Caki2 (cell line): ENCODE data around the gene NAIP. TPM values are rescaled to one million over a fixed set of nuclear protein-coding genes. Genes with fewer than 3 reads are reported as not detected.
"Not testable (repeated sequence)": the region's sequence is repeated elsewhere in the genome, so short reads cannot be mapped to it uniquely, and the experiment has no call there.

ENCODE experiments used
- DNase-seq: peaks from one replicate; pipeline ENCODE4 v3.0.0-alpha.2; 2015; ENCODE audit warnings: low read depth
- in situ Hi-C: cut with HindIII; loops from 2 replicates; pipeline ENCODE4 v1.10.0; 2016; ENCODE audit warnings: low sequenced_read_pairs, low pct_unique_long_range_greater_than_20kb, mixed read lengths
- total RNA-seq: library from RNA; depleted of rRNA; stranded (reverse); fragments of >200 nt; shearing (Covaris generic); gene quantifications from 2 replicates; pipeline ENCODE4 v1.2.3, GENCODE V29; 2014; ENCODE audit warnings: low replicate concordance; rRNA removed

Gene NAIP
- total RNA-seq, 1 experiment from 2014 or later = 1.2 TPM

GRCh38 chr5:70931709-70932368 is 93.3 kb downstream of the NAIP start:
- DNase-seq, in situ Hi-C loops: not testable (repeated sequence)

GRCh38 chr5:70925211-70925562 is 100.0 kb downstream of the NAIP start:
- DNase-seq, in situ Hi-C loops: not testable (repeated sequence)

Other genes starting within 250 kb of the NAIP start
- 7.8 and 9.0 TPM in 2 replicates for gene SERF1A, start 124.7 kb downstream of the NAIP start, total RNA-seq
- 7.5 and 13.1 TPM in 2 replicates for gene SMN1, start 100.3 kb downstream of the NAIP start, total RNA-seq
- gene GTF2H2, start 42.3 kb upstream of the NAIP start, total RNA-seq = 30.3 and 32.3 TPM in 2 replicates